HEK293 (cell line): Measurements from ENCODE around the gene NIPAL3.

Experiments used
- CTCF ChIP-seq: fragments of 450-650 bp; formaldehyde crosslinking; IDR thresholded peaks from 2 replicates; pipeline ENCODE4 v1.5.1; 2016; ENCODE audit warnings: missing biosample characterization, missing genetic modification characterization
- PRDM4 ChIP-seq: fragments of 450-650 bp; formaldehyde crosslinking; IDR thresholded peaks from 2 replicates; pipeline ENCODE4 v1.5.1; 2017; ENCODE audit warnings: missing biosample characterization, missing genetic modification characterization
- ZNF114 ChIP-seq: fragments of 450-650 bp; formaldehyde crosslinking; IDR thresholded peaks from 2 replicates; pipeline ENCODE4 v1.5.0; 2017; ENCODE audit warnings: missing biosample characterization, missing genetic modification characterization
- ZNF133 ChIP-seq: fragments of 450-650 bp; formaldehyde crosslinking; IDR thresholded peaks from 2 replicates; pipeline ENCODE4 v1.5.1; 2016; ENCODE audit warnings: missing biosample characterization, missing genetic modification characterization
- ZNF140 ChIP-seq: fragments of 450-650 bp; formaldehyde crosslinking; IDR thresholded peaks from 2 replicates; pipeline ENCODE4 v1.5.1; 2016; ENCODE audit warnings: missing biosample characterization, missing genetic modification characterization
- ZNF274 ChIP-seq, 2 experiments: fragments of 200-500 bp in 1 of 2; fragments of 450-650 bp in 1 of 2; sonication (Bioruptor generic) in 1 of 2; formaldehyde crosslinking in 1 of 2; IDR thresholded peaks; 2 replicates each; pipeline versions ENCODE4 v1.5.1 to v1.6.1; 2014 to 2016; ENCODE audit warnings: borderline replicate concordance in 1 of 2, inconsistent platforms in 1 of 2, low read length in 1 of 2, missing biosample characterization in 1 of 2, missing genetic modification characterization in 1 of 2
- ZNF37A ChIP-seq: fragments of 450-650 bp; IDR thresholded peaks from 2 replicates; pipeline ENCODE4 v1.5.1; 2018; ENCODE audit warnings: missing biosample characterization, missing genetic modification characterization
- ZNF580 ChIP-seq: fragments of 450-650 bp; formaldehyde crosslinking; IDR thresholded peaks from 2 replicates; pipeline ENCODE4 v1.5.1; 2016; ENCODE audit warnings: missing biosample characterization, missing genetic modification characterization
- ZNF624 ChIP-seq: fragments of 450-650 bp; formaldehyde crosslinking; IDR thresholded peaks from 2 replicates; pipeline ENCODE4 v1.5.1; 2017; ENCODE audit warnings: missing biosample characterization, missing genetic modification characterization
- ZNF768 ChIP-seq: fragments of 450-650 bp; formaldehyde crosslinking; IDR thresholded peaks from 2 replicates; pipeline ENCODE4 v1.5.1; 2018; ENCODE audit warnings: missing biosample characterization, mild to moderate bottlenecking, missing genetic modification characterization
- TF ChIP-seq, protein P1 (sequence below): fragments of 450-650 bp; formaldehyde crosslinking; IDR thresholded peaks from 2 replicates; pipeline ENCODE4 v1.5.1; 2016; ENCODE audit warnings: missing biosample characterization, missing genetic modification characterization
- TF ChIP-seq, protein P2 (sequence below): fragments of 450-650 bp; formaldehyde crosslinking; IDR thresholded peaks from 2 replicates; pipeline ENCODE4 v1.5.1; 2016; ENCODE audit warnings: missing biosample characterization, missing genetic modification characterization
- TF ChIP-seq, protein P3 (sequence below): sonication (generic); formaldehyde crosslinking; IDR thresholded peaks from 2 replicates; pipeline ENCODE4 v1.8.1; 2022; ENCODE audit warnings: mild to moderate bottlenecking, moderate library complexity, missing genetic modification reagents

GRCh38 chr1:24416666-24417391, 1.2 kb downstream of the NIPAL3 start:
- TF ChIP-seq, protein P1, sequence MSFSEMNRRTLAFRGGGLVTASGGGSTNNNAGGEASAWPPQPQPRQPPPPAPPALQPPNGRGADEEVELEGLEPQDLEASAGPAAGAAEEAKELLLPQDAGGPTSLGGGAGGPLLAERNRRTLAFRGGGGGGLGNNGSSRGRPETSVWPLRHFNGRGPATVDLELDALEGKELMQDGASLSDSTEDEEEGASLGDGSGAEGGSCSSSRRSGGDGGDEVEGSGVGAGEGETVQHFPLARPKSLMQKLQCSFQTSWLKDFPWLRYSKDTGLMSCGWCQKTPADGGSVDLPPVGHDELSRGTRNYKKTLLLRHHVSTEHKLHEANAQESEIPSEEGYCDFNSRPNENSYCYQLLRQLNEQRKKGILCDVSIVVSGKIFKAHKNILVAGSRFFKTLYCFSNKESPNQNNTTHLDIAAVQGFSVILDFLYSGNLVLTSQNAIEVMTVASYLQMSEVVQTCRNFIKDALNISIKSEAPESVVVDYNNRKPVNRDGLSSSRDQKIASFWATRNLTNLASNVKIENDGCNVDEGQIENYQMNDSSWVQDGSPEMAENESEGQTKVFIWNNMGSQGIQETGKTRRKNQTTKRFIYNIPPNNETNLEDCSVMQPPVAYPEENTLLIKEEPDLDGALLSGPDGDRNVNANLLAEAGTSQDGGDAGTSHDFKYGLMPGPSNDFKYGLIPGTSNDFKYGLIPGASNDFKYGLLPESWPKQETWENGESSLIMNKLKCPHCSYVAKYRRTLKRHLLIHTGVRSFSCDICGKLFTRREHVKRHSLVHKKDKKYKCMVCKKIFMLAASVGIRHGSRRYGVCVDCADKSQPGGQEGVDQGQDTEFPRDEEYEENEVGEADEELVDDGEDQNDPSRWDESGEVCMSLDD = no peak
- TF ChIP-seq ZNF768 (tag by site-specific recombination) (no peak), ZNF140 (tag by site-specific recombination) (no peak), ZNF580 (tag by site-specific recombination) (no peak), PRDM4 (no peak), ZNF114 (tag by site-specific recombination) (no peak), CTCF (tag by site-specific recombination) (no peak), ZNF133 (tag by site-specific recombination) (no peak), ZNF274 (IDR thresholded peaks at IDR 0.05; ENCODE audit: low read length) (no peak), ZNF274 (tag by site-specific recombination; IDR thresholded peaks at IDR 0.05; ENCODE audit: borderline replicate concordance) (no peak), ZNF37A (tag by site-specific recombination) (no peak), ZNF624 (no peak)
- TF ChIP-seq, protein P2, sequence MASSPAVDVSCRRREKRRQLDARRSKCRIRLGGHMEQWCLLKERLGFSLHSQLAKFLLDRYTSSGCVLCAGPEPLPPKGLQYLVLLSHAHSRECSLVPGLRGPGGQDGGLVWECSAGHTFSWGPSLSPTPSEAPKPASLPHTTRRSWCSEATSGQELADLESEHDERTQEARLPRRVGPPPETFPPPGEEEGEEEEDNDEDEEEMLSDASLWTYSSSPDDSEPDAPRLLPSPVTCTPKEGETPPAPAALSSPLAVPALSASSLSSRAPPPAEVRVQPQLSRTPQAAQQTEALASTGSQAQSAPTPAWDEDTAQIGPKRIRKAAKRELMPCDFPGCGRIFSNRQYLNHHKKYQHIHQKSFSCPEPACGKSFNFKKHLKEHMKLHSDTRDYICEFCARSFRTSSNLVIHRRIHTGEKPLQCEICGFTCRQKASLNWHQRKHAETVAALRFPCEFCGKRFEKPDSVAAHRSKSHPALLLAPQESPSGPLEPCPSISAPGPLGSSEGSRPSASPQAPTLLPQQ (tag by site-specific recombination) = no peak
- TF ChIP-seq, protein P3, sequence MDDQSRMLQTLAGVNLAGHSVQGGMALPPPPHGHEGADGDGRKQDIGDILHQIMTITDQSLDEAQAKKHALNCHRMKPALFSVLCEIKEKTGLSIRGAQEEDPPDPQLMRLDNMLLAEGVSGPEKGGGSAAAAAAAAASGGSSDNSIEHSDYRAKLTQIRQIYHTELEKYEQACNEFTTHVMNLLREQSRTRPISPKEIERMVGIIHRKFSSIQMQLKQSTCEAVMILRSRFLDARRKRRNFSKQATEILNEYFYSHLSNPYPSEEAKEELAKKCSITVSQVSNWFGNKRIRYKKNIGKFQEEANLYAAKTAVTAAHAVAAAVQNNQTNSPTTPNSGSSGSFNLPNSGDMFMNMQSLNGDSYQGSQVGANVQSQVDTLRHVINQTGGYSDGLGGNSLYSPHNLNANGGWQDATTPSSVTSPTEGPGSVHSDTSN (CRISPR knock-in tag) = no peak
